ENCODE measurements around the gene UAP1L1.
"Not testable (repeated sequence)": the region's sequence is repeated elsewhere in the genome, so short reads cannot be mapped to it uniquely, and the experiment has no call there.

UAP1L1 gene

GRCh38 chr9:137116728-137117127 is 39.4 kb downstream of the UAP1L1 start:
- DNase-seq: no peak

DNA sequence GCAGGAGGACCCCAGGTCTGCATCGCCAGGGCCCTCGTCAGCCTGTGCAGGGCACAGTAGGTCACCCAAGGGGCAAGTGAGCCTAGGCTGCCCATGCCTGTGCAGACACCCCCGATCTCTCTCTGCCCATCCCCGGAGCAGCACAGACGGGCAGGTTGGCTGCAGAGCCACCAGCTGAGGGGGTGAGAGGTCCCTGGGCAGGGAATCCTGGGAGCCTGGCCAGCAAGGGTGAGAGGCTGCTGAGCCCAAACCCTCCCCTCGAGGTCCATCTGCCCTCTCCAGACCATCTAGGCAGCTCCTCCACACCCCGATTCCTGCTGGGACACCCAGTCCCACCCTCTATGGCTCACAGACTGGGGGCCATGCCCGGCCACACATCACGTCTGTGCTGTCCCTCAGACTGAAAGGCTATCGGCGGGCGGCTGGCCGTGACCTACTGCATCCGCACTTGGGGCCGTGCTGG is 40.0 kb downstream of the UAP1L1 start:
- no peak for DNase-seq

GRCh38 chr9:137118092-137118603 is 40.8 kb downstream of the UAP1L1 start:
- DNase-seq: not testable (repeated sequence)

- not testable (repeated sequence) for DNase-seq
Observed at GRCh38 chr9:137121927-137122795, 44.8 kb downstream of the UAP1L1 start.

DNA sequence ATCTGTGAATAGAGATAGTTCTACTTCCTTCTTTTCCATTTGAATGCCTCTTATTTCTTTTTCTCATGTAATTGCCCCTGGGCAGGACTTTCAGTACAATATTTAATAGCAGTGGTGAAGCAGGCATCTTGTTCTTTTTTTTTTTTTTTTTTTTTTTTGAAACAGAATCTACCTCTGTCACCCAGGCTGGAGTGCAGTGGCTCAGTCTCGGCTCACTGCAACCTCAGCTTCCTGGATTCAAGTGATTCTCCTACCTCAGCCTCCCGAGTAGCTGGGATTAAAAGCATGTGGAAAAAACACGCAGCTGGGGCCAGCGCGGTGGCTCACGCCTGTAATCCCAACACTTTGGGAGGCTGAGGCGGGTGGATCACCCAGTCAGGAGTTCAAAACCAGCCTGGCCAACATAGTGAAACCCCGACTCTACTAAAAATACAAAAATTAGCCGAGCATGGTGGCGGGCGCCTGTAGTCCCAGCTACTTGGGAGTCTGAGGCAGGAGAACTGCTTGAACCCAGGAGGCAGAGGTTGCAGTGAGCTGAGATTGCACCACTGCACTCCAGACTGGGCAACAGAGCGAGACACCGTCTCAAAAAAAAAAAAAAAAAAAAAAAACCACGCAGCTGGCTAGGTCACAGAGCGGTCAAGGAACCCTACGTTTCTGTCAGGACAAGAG is 45.6 kb downstream of the UAP1L1 start:
- DNase-seq: not testable (repeated sequence)

DNA sequence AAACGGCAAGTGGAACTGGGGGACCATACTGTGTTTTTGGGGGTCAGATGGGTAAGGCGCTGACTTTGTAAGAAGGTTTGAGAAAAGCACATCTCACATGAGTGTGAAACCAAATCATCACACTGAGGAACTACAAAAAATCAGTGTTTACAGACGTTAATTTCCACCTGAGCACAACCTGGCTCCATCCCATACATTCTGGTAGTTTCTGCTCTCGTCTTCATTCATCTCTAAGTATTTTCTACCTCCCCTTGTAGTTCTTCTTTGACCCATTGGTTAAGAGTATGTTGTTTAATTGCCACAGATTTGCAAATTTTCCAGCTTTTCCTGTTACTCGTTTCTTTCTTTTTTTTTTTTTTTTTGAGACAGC is 46.1 kb downstream of the UAP1L1 start:
- no peak for DNase-seq

GRCh38 chr9:137123952-137124462 is 46.7 kb downstream of the UAP1L1 start:
- DNase-seq: not testable (repeated sequence)

DNA sequence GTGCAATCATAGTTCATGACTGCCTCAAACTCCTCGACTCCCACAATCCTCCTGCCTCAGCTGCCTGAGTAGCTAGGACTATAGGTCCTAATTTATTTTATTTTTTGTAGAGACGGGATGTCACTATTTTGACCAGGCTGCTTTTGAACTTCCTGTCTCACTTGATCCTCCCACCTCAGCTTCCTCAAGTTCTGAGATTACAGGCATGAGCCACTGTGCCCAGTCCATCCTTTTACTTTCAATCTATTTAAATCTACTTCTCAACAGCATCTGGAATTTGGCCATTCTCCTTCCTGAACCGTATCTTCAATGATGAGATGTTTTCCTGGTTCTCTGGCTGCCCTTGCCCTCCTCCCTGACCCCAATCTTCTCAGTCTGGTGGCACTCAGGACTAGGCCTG is 49.5 kb downstream of the UAP1L1 start:
- no peak for DNase-seq

- DNase-seq: peak; percentile 56
Observed at GRCh38 chr9:137127301-137128157, 50.2 kb downstream of the UAP1L1 start.

DNA sequence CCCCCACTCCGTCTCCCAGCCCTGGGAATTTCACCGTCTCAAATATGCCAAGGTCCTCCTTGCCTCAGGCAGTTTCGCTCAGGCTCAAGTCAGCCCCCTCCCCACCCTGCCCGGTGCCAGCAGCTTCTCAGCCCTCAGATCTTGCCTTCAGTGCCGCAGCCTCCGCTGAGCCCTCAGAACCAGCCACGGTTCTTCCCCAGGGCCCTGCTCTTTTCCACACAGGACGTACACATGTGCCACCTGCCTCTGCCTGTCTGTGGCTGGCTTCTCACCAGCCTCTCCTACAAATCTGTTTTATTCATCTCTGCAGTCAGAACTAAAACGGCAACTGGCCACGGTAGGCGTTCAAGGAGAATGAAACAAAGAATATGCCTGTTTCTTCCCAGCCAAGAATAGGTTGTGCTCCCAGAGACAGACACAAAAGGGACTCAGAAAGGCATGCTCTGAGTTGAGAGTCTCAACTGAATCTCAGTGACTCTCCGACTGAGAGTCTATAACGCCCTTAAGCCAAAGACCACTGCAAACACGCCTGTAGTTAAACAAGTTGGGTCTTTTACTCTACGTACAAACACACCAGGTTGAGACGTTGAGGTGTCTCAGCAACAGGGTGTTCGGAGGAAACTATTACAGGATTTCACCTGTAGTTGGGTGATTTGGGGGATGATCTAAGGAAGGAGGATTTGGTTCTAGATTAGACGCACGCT is 51.0 kb downstream of the UAP1L1 start:
- DNase-seq: peak; percentile 32

GRCh38 chr9:137128862-137129455 is 51.6 kb downstream of the UAP1L1 start:
- DNase-seq: peak; percentile 29

DNA sequence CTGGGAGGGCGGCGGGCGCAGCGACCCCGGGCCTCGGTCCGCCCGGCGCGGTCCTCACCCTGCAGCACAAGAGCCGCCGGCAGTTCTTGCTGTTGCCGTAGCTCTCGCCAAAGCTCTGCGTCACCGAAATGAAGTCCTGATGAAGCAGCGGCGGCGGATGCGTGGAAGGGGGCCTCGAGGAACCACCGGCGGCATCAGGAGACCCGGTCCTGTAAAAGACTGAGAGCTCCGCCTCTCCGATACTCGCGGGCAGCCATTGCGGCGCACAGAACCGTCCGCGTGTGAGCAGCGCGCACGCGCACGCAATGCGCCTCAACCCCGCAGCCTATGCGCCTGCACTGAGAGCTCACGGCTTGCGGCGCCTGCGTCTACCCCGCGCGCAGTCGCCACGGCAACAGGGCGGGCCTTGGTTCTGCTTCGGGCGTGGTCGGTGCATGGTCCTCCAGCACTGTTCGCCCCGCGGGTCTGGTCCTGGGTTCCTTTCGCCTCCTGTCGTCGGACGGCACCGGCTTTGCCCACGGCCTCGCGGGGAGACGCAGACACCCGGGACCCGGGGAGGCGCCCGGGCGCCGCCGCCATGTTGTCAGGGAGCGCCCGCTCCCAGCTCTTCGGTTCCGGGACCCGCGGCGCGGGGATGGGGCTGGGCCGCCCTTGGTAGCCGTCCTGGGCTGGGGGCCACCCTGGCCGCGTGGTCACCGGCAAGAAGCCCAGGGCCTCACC is 52.3 kb downstream of the UAP1L1 start:
- DNase-seq: peak; percentile 90

- DNase-seq: no peak
Observed at GRCh38 chr9:137130176-137130755, 52.9 kb downstream of the UAP1L1 start.
